ENCODE measurements around the gene PLA2G2F.

DNA sequence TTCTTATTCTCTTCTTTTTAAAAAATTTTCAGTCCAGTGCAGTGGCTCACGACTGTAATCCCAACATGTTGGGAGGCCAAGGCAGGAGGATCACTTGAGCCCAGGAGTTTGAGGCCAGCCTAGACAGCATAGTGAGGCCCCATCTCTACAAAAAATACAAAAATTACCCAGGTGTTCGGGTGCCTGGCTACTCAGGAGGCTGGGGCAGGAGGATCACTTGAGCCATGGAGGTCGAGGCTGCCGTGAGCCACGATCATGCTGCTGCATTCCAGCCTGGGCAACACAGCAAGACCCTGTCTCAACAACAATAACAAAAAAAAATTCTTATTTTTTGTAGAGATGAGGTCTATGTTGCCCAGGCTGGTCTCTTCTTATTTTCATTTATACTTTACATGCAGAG, 27.7 kb upstream of the PLA2G2F start:
- TF ChIP-seq, protein P1, sequence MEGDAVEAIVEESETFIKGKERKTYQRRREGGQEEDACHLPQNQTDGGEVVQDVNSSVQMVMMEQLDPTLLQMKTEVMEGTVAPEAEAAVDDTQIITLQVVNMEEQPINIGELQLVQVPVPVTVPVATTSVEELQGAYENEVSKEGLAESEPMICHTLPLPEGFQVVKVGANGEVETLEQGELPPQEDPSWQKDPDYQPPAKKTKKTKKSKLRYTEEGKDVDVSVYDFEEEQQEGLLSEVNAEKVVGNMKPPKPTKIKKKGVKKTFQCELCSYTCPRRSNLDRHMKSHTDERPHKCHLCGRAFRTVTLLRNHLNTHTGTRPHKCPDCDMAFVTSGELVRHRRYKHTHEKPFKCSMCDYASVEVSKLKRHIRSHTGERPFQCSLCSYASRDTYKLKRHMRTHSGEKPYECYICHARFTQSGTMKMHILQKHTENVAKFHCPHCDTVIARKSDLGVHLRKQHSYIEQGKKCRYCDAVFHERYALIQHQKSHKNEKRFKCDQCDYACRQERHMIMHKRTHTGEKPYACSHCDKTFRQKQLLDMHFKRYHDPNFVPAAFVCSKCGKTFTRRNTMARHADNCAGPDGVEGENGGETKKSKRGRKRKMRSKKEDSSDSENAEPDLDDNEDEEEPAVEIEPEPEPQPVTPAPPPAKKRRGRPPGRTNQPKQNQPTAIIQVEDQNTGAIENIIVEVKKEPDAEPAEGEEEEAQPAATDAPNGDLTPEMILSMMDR (tag by site-specific recombination; IDR thresholded peaks at IDR 0.05): no peak
- TF ChIP-seq SP3 (tag by site-specific recombination; IDR thresholded peaks at IDR 0.05): no peak

All from HEK293 (cell line).